ENCODE measurements around the gene CHD9.

DNA sequence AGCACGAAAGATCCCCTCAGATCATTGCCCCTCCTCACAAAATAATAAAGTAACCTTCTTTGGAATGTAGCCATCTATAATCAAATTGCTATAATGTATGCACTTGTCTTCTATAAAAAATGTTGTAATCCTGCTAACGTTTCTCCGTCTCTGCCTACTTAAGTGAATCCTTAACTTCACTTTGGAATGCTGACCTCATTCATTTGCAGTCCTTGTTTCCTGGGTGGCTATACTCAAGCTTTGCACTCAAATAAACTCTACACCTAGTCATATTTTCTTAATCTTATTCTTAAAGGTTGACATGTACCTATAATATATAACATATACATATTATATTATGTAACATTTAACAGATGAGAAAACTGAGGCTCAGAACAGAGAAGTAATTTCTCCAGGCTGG, 24.8 kb upstream of the CHD9 start:
- TF ChIP-seq, protein P1, sequence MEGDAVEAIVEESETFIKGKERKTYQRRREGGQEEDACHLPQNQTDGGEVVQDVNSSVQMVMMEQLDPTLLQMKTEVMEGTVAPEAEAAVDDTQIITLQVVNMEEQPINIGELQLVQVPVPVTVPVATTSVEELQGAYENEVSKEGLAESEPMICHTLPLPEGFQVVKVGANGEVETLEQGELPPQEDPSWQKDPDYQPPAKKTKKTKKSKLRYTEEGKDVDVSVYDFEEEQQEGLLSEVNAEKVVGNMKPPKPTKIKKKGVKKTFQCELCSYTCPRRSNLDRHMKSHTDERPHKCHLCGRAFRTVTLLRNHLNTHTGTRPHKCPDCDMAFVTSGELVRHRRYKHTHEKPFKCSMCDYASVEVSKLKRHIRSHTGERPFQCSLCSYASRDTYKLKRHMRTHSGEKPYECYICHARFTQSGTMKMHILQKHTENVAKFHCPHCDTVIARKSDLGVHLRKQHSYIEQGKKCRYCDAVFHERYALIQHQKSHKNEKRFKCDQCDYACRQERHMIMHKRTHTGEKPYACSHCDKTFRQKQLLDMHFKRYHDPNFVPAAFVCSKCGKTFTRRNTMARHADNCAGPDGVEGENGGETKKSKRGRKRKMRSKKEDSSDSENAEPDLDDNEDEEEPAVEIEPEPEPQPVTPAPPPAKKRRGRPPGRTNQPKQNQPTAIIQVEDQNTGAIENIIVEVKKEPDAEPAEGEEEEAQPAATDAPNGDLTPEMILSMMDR (conservative IDR thresholded peaks at IDR 0.05) = no peak
- no peak for TF ChIP-seq EZH2 (IDR thresholded peaks at IDR 0.05; ENCODE audit: low read depth)

All from PC-9 (cell line).